GM12878 (cell line): ENCODE data around the gene PHF23. TPM values are rescaled to one million over a fixed set of nuclear protein-coding genes. Genes with fewer than 3 reads are reported as not detected.

Experiments
- ATAC-seq: fragments of 200-7000 bp; cut with Tn5 transposase; 3 replicates; pipeline ENCODE4 v1.9.1; 2020; ENCODE audit warnings: mild to moderate bottlenecking, moderate library complexity
- BruUV-seq: library from RNA; stranded (reverse); fragments of 400-500 nt; replicated peaks from 2 replicates; lab custom pipeline; 2021; lab: Mats Ljungman, UMichigan
- CTCF ChIA-PET: fragments of 300-600 bp; sonication (Branson Sonifier 250); formaldehyde crosslinking; extraction: SDS; loops from one replicate; lab custom pipeline; 2021; ENCODE audit warnings: inconsistent platforms; lab: Yijun Ruan, JAX
- POLR2A ChIA-PET: fragments of 350-600 bp; formaldehyde crosslinking; extraction: SDS; loops from one replicate; lab custom pipeline; 2021; ENCODE audit warnings: inconsistent platforms; lab: Charles Lee
- RAD21 ChIA-PET: fragments of 300-600 bp; sonication (Branson Sonifier 250); formaldehyde crosslinking; loops from one replicate; lab custom pipeline; 2023; ENCODE audit warnings: antibody characterized with exemption; ENCODE audit not compliant: unreplicated experiment; lab: Charles Lee
- SMC1A ChIA-PET: fragments of 300-600 bp; sonication (Branson Sonifier 250); formaldehyde crosslinking; loops from one replicate; lab custom pipeline; 2023; ENCODE audit not compliant: unreplicated experiment, uncharacterized antibody; lab: Charles Lee
- DNase-seq: peaks from one replicate; pipeline ENCODE4 v3.0.0-alpha.2; 2011; ENCODE audit warnings: low read depth, low spot score
- FAIRE-seq: peaks from 3 replicates; lab custom pipeline; 2011; peaks lifted over from hg19 to GRCh38; lab: Jason Lieb, UNC
- H2AFZ ChIP-seq: 2 replicates; pipeline ENCODE4 v1.6.0; 2011; ENCODE audit warnings: low read depth, low read length, control low read depth; ENCODE audit not compliant: control insufficient read depth
- H3K27ac ChIP-seq: 2 replicates; pipeline ENCODE4 v1.5.1; 2011; ENCODE audit warnings: control low read depth; ENCODE audit not compliant: control insufficient read depth, insufficient read depth
- H3K27me3 ChIP-seq, 2 experiments: replicated peaks in 1 of 2; 2 replicates each; pipeline versions ENCODE4 v1.6.0 to v1.6.1; 2011; ENCODE audit warnings: low read length in 1 of 2; ENCODE audit not compliant: control insufficient read depth in 2 of 2, insufficient read depth in 2 of 2
- H3K36me3 ChIP-seq, 2 experiments: 2 replicates each; pipeline ENCODE4 v1.5.1; 2011; ENCODE audit warnings: low read length in 1 of 2; ENCODE audit not compliant: control insufficient read depth in 2 of 2, insufficient read depth in 2 of 2
- H3K4me1 ChIP-seq: 2 replicates; pipeline ENCODE4 v1.6.1; 2011; ENCODE audit warnings: mild to moderate bottlenecking, low read length, moderate library complexity, mixed read lengths; ENCODE audit not compliant: control insufficient read depth, insufficient read depth
- H3K4me2 ChIP-seq: 2 replicates; pipeline ENCODE4 v1.6.0; 2011; ENCODE audit warnings: control low read depth; ENCODE audit not compliant: control insufficient read depth, insufficient read depth
- H3K4me3 ChIP-seq: fragments of 200-600 bp; sonication (generic); 2 replicates; pipeline ENCODE4 v1.5.1; 2016
- H3K79me2 ChIP-seq: 2 replicates; pipeline ENCODE4 v1.6.0; 2011; ENCODE audit warnings: low read length; ENCODE audit not compliant: control insufficient read depth, insufficient read depth
- H3K9ac ChIP-seq: 2 replicates; pipeline ENCODE4 v1.8.0; 2011; ENCODE audit warnings: low read length, control low read depth, mixed read lengths; ENCODE audit not compliant: control insufficient read depth, insufficient read depth
- H3K9me3 ChIP-seq: replicated peaks from 3 replicates; pipeline ENCODE4 v1.5.1; 2011; ENCODE audit warnings: mild to moderate bottlenecking, low read length; ENCODE audit not compliant: control insufficient read depth, insufficient read depth
- H4K20me1 ChIP-seq: 2 replicates; pipeline ENCODE4 v1.6.0; 2011; ENCODE audit not compliant: control insufficient read depth, insufficient read depth
- CBX5 ChIP-seq: sonication (generic); IDR thresholded peaks from 2 replicates; pipeline ENCODE4 v1.6.1; 2016; ENCODE audit warnings: low read depth, moderate library complexity, mild to moderate bottlenecking, inconsistent platforms
- CHD1 ChIP-seq: IDR thresholded peaks from 2 replicates; pipeline ENCODE4 v1.6.1; 2012; ENCODE audit warnings: low read depth, low read length, improper control_type of control experiment
- CTCF ChIP-seq, 3 experiments: IDR thresholded peaks in 2 of 3; conservative IDR thresholded peaks in 1 of 3; 2 replicates each; pipeline ENCODE4 v1.5.1; 2011; ENCODE audit warnings: low read depth in 3 of 3, low read length in 3 of 3, mild to moderate bottlenecking in 3 of 3, control low read depth in 2 of 3, moderate library complexity in 2 of 3, inconsistent platforms in 1 of 3, mixed read lengths in 1 of 3; ENCODE audit not compliant: control insufficient read depth in 2 of 3, insufficient read depth in 1 of 3; ENCODE audit errors: extremely low read depth in 1 of 3
- IKZF2 ChIP-seq, 2 experiments: fragments of 450-650 bp; IDR thresholded peaks; 2 replicates each; pipeline ENCODE4 v1.6.1; 2017; ENCODE audit warnings: mild to moderate bottlenecking in 2 of 2, moderate library complexity in 2 of 2
- NBN ChIP-seq: fragments of 450-650 bp; IDR thresholded peaks from 2 replicates; pipeline ENCODE4 v1.6.1; 2016
- NR2C2 ChIP-seq: IDR thresholded peaks from 2 replicates; pipeline ENCODE4 v1.6.1; 2011; ENCODE audit warnings: borderline replicate concordance, low read depth; ENCODE audit not compliant: control insufficient read depth, insufficient read length
- POU2F2 ChIP-seq: IDR thresholded peaks from 3 replicates; pipeline ENCODE4 v1.6.1; 2011; ENCODE audit warnings: low read depth, mild to moderate bottlenecking, low read length, borderline replicate concordance
- SMAD1 ChIP-seq: fragments of 450-650 bp; IDR thresholded peaks from 2 replicates; pipeline ENCODE4 v1.6.1; 2018; ENCODE audit warnings: mild to moderate bottlenecking, low read depth; ENCODE audit not compliant: partially characterized antibody
- SMARCA5 ChIP-seq: fragments of 450-650 bp; IDR thresholded peaks from 2 replicates; pipeline ENCODE4 v1.6.1; 2017; ENCODE audit warnings: mild to moderate bottlenecking
- SMC3 ChIP-seq: IDR thresholded peaks from 2 replicates; pipeline ENCODE4 v1.6.1; 2011; ENCODE audit warnings: low read length, improper control_type of control experiment, borderline replicate concordance
- SUZ12 ChIP-seq: fragments of 200-600 bp; sonication (generic); IDR thresholded peaks from one replicate; pipeline ENCODE4 v1.6.1; 2018; ENCODE audit warnings: antibody characterized with exemption, mild to moderate bottlenecking; ENCODE audit not compliant: unreplicated experiment
- USF1 ChIP-seq: IDR thresholded peaks from 2 replicates; pipeline ENCODE4 v1.6.1; 2011; ENCODE audit warnings: borderline replicate concordance, low read depth, mild to moderate bottlenecking, moderate library complexity, mixed read lengths, low read length; ENCODE audit not compliant: insufficient read depth; ENCODE audit errors: extremely low read length
- ZBED1 ChIP-seq: IDR thresholded peaks from 2 replicates; pipeline ENCODE4 v1.6.1; 2016; ENCODE audit warnings: borderline replicate concordance
- WGBS: methylation state at CpG from one replicate; pipeline ENCODE4 v1.1.6; 2016; ENCODE audit warnings: low lambda C conversion rate; ENCODE audit not compliant: insufficient replicate concordance, insufficient coverage; ENCODE audit errors: missing lambda C conversion rate; 5-methylcytosine and 5-hydroxymethylcytosine counted together
- in situ Hi-C: fragments of 300-500 bp; cut with MboI; formaldehyde crosslinking; loops from 9 replicates; pipeline ENCODE4 v1.14.3; 2018; ENCODE audit warnings: mixed read lengths
- intact Hi-C: fragments of 100-400 bp; cut with micrococcal nuclease; formaldehyde crosslinking; loops from one replicate; pipeline ENCODE4 v1.14.2; 2022; ENCODE audit not compliant: unreplicated experiment
- polyA plus RNA-seq, 11 experiments: library from polyadenylated mRNA; depleted of rRNA in 4 of 11; unstranded in 6 of 11; stranded (reverse) in 5 of 11; fragments of >200 nt; fragmentation: Nextera tagmentation in 4 of 11; fragmentation: Illumina TruSeq in 1 of 11; extraction: Ambion mirVana in 4 of 11; extraction: Trizol in 1 of 11; gene quantifications; 1 replicate in 1 of 11; 2 replicates in 10 of 11; pipeline versions ENCODE4 v1.2.1 to v1.2.3, GENCODE V29; 2011 to 2016; ENCODE audit warnings: inconsistent platforms in 2 of 11, missing spikeins in 2 of 11, low read depth in 1 of 11
- total RNA-seq, 4 experiments: library from RNA; depleted of rRNA in 3 of 4; stranded (reverse); fragments of >200 nt in 3 of 4; fragmentation: Illumina TruSeq in 1 of 4; extraction: Trizol in 1 of 4; gene quantifications; 2 replicates each; pipeline versions ENCODE4 v1.2.1 to v1.2.3, GENCODE V29; 2013 to 2021

PHF23 gene
- total and polyA plus RNA-seq, 10 of the 15 experiments (the other 5 are each of a cell fraction or from before 2014, with no cell fraction given) = 8.2 to 84.8 (median 32.6) TPM

GRCh38 chr17:7190276-7190917, 48.9 kb downstream of the PHF23 start (continued):
- TF ChIP-seq SUZ12 (no peak), POU2F2 (no peak), SMARCA5 (no peak), USF1 (no peak), NR2C2 (no peak), SMC3 (no peak)

GRCh38 chr17:7186241-7186640, 53.0 kb downstream of the PHF23 start:
- POLR2A ChIA-PET = no interaction called here
- RAD21 ChIA-PET = no interaction called here
- Histone ChIP-seq H3K27me3 (no peaks in the 10 kb centered on the region), H3K9ac (no peak overlapping the region), H3K79me2 (no peaks in the 10 kb centered on the region), H3K4me2 (no peak overlapping the region), H3K4me1 (no peaks in the 10 kb centered on the region), H2AFZ (no peak overlapping the region), H3K4me3 (no peak overlapping the region), H4K20me1 (no peaks in the 10 kb centered on the region), H3K27ac (no peak overlapping the region), H3K36me3 (no peaks in the 10 kb centered on the region), H3K9me3 (no peaks in the 10 kb centered on the region)
- no peak for FAIRE-seq
- SMC1A ChIA-PET = interaction anchor here (0.6 to 1.4 kb wide), 3 partner anchors 9 to 526 kb away, joined by 3 to 4 read pairs (median 3); no protein-coding TSS in a partner anchor
- CTCF ChIA-PET = interaction anchor here (0.7 to 1.8 kb wide), 3 partner anchors 9 to 141 kb away, joined by 3 to 12 read pairs (median 3); no protein-coding TSS in a partner anchor
- peak in 2 of 3 experiments; percentile 36 to 40; a peak in 3 of 6 replicates for TF ChIP-seq CTCF (IDR thresholded peaks at IDR 0.05 in 2 of 3, conservative IDR thresholded peaks at IDR 0.05 in 1 of 3; ENCODE audit: control insufficient read depth in 2 of 3, extremely low read depth in 1 of 3, insufficient read depth in 1 of 3, low read depth in 3 of 3, low read length in 3 of 3)
- TF ChIP-seq ZBED1 = no peak
- TF ChIP-seq IKZF2 (IDR thresholded peaks at IDR 0.05) = no peak
- no peak for TF ChIP-seq SMAD1
- TF ChIP-seq CBX5 = no peak
- TF ChIP-seq NBN = no peak
- TF ChIP-seq CHD1 = no peak
- in situ Hi-C loops (no loop called here), intact Hi-C loops (no loop called here)
- WGBS = 33% methylated on average over 7 of the region's 7 CpGs
- BruUV-seq = no TSS peak
- ATAC-seq = peak; percentile 73
- DNase-seq = no peak
